Measurements from ENCODE around the gene MACROD2.

GRCh38 chr20:15155848-15156401 lies 1160.6 kb downstream of the MACROD2 start:
- TF ChIP-seq POLR2A (IDR thresholded peaks at IDR 0.05): no peak
- no peak for TF ChIP-seq CTCF (IDR thresholded peaks at IDR 0.05)
